ENCODE data around the gene ID3. TPM values are rescaled to one million over a fixed set of nuclear protein-coding genes. Genes with fewer than 3 reads are reported as not detected.

The ID3 gene
- total RNA-seq, 1 donor from 2014 or later = 86.9 TPM

DNA sequence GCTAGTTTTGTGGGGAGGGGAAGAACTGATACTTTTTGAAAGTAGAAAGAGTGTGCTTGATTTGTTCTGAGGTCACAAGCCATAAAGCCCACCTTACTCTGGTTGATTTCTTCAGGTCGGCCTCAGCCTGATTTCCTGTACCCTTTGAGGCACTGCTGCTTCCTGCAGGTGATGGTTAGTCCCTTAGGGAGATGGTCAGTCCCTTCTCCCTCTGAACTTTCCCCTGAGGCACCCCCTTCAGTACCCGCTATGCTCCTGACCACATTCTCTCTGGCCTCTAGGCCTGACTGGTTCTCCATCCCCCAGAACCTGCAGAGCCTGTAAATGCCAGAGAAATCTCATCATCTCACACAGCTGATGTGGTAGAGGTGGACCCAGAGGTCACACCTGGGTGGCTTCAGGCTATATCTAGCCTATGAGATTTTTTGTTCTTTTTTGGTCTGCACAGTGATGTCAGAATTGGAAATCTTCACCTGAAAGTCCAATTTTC, 15.0 kb upstream of the ID3 start:
- DNase-seq (ENCODE audit: extremely low spot score, unreplicated experiment) = no peak
- TF ChIP-seq, protein P1, sequence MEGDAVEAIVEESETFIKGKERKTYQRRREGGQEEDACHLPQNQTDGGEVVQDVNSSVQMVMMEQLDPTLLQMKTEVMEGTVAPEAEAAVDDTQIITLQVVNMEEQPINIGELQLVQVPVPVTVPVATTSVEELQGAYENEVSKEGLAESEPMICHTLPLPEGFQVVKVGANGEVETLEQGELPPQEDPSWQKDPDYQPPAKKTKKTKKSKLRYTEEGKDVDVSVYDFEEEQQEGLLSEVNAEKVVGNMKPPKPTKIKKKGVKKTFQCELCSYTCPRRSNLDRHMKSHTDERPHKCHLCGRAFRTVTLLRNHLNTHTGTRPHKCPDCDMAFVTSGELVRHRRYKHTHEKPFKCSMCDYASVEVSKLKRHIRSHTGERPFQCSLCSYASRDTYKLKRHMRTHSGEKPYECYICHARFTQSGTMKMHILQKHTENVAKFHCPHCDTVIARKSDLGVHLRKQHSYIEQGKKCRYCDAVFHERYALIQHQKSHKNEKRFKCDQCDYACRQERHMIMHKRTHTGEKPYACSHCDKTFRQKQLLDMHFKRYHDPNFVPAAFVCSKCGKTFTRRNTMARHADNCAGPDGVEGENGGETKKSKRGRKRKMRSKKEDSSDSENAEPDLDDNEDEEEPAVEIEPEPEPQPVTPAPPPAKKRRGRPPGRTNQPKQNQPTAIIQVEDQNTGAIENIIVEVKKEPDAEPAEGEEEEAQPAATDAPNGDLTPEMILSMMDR (IDR thresholded peaks at IDR 0.05) = no peak
- Mint-ChIP-seq H3K27ac (ENCODE audit: unreplicated experiment) (no peak overlapping the region), H3K4me3 (ENCODE audit: unreplicated experiment) (no peak overlapping the region), H3K36me3 (ENCODE audit: unreplicated experiment) (peaks cover 2% of the 10 kb centered on the region), H3K9me3 (ENCODE audit: unreplicated experiment) (peaks cover 6% of the 10 kb centered on the region), H3K4me1 (ENCODE audit: unreplicated experiment) (peaks cover 47% of the 10 kb centered on the region), H3K27me3 (ENCODE audit: unreplicated experiment) (no peaks in the 10 kb centered on the region)

DNA sequence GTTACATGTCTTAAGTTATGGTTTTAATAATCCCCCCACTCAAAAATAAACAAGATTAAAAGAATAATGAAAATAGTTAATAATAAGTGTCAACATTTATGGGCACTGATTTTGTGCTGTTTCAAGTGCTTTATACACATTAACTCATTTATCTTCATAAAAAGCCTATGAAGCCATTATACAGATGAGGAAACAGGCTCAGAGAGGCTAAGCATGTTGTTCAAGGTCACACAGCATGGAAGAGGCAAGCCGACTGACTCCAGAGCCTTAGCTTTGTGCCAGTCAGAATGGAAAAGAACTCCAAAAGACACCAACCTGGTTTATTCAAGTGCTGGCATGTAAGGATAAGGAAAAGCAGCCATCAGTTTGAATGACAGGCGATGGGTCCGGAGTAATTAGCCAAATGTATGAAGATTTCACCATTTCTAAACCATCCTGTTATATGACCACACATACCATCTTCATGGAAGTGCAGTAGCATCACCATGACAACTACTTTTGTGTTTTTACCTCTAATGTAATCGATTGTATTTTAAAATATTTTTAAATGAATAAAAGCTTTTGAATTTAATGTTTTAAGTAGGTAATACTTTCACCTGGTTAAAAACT, 14.4 kb upstream of the ID3 start:
- Mint-ChIP-seq H3K27me3 (ENCODE audit: unreplicated experiment) (no peaks in the 10 kb centered on the region), H3K4me3 (ENCODE audit: unreplicated experiment) (no peak overlapping the region), H3K27ac (ENCODE audit: unreplicated experiment) (no peak overlapping the region), H3K9me3 (ENCODE audit: unreplicated experiment) (peaks cover 6% of the 10 kb centered on the region), H3K4me1 (ENCODE audit: unreplicated experiment) (peaks cover 49% of the 10 kb centered on the region), H3K36me3 (ENCODE audit: unreplicated experiment) (peaks cover 2% of the 10 kb centered on the region)
- TF ChIP-seq, protein P1 (IDR thresholded peaks at IDR 0.05) = no peak
- DNase-seq (ENCODE audit: extremely low spot score, unreplicated experiment) = no peak

DNA sequence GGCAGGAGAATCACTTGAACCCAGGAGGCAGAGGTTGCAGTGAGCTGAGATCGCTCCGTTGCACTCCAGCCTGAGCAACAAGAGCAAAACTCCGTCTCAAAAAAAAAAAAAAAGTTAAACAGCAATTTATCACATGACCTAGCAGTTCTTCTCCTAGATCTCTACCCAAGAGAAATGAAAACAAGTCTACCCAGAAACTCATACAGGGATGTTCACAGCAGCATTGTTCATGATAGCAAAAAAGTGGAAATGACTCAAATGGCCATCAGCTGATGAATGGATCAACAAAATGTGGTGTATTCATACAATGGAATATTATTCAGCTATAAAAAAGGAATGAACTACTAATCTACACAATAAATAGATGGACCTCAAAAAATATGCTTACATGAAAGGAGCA, 12.2 kb upstream of the ID3 start:
- peaks cover 6% of the 10 kb centered on the region for H3K9me3 Mint-ChIP-seq (ENCODE audit: unreplicated experiment)
- peaks cover 37% of the 10 kb centered on the region for H3K4me1 Mint-ChIP-seq (ENCODE audit: unreplicated experiment)

DNA sequence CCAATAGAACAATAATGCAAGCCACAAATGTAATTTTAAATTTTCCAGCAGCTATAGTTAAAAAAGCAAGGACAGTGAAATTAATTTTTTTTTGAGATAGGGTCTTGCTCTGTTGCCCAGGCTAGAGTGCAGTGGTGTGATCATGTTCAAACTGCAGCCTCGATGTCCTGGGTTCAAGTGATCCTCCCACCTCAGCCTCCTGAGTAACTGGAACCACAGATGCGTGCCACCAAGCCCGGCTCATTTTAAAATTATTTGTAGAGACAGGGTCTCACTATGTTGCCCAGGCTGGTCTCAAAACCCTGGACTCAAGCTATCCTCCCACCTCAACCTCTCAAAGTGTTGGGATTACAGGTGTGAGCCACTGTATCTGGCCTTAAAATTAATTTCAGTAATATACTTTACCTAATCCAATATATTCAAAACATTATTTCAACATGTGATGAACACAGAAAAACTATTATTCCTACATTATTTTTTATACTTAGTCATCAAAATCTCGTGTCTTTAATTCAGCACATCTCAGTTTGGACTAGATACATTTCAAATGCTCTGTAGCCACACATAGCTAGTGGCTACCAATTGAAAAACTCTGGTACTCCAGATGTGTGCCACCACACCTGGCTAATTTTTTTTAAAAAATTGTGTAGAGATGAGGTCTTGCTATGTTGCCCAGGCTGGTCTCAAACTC, 10.8 kb upstream of the ID3 start:
- no peak for DNase-seq (ENCODE audit: extremely low spot score, unreplicated experiment)
- TF ChIP-seq, protein P1 (IDR thresholded peaks at IDR 0.05) = no peak
- no peaks in the 10 kb centered on the region for H3K27me3 Mint-ChIP-seq (ENCODE audit: unreplicated experiment)
- no peak overlapping the region for H3K4me3 Mint-ChIP-seq (ENCODE audit: unreplicated experiment)
- H3K4me1 Mint-ChIP-seq (ENCODE audit: unreplicated experiment) = peaks cover 31% of the 10 kb centered on the region
- H3K27ac Mint-ChIP-seq (ENCODE audit: unreplicated experiment) = no peak overlapping the region
- peaks cover 1% of the 10 kb centered on the region for H3K36me3 Mint-ChIP-seq (ENCODE audit: unreplicated experiment)
- H3K9me3 Mint-ChIP-seq (ENCODE audit: unreplicated experiment) = peaks cover 5% of the 10 kb centered on the region

More for the DNA sequence above, 12.2 kb upstream of the ID3 start:
- H3K27ac Mint-ChIP-seq (ENCODE audit: unreplicated experiment) = no peak overlapping the region
- no peaks in the 10 kb centered on the region for H3K27me3 Mint-ChIP-seq (ENCODE audit: unreplicated experiment)
- H3K4me3 Mint-ChIP-seq (ENCODE audit: unreplicated experiment) = no peak overlapping the region
- peaks cover 2% of the 10 kb centered on the region for H3K36me3 Mint-ChIP-seq (ENCODE audit: unreplicated experiment)
- no peak for DNase-seq (ENCODE audit: extremely low spot score, unreplicated experiment)
- TF ChIP-seq, protein P1 (IDR thresholded peaks at IDR 0.05) = no peak

DNA sequence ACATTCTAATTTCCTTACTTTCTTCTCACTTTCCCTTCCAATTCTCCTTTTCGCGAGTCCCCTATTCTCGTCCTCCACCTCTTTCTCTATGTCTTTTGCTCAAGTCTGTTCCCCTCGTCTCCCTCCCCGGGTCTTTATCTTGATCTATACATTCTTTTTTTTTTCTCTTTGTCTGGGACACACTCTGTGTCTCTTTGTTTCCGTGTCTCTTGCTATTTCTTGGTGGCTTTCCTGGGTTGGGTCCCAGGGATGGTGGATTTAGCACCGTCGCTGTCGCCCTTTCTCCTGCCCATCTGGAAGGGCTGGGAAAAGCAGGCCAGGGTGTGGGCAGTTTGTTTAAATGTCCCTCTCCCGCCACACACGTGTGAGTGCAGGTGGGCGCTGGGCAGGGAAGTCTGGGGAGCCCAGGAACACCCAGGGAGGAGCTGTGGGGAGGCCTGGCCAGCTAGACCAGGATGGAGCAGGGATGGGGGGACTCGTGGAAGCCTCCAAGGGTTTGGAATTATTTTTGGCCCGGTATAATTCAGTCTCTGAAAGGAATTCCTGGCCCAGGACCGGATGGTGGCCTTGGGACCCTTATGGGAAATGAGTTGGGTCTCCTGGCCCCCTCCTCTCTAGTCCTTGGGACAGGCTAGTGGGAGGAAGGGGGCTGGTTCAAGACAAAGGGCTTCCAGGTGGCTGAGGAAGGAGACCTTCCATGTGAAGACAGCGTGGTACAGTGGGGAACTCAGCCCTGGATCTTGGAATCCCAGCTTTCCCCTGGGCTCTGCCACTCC, 9.5 kb upstream of the ID3 start:
- no peak for DNase-seq (ENCODE audit: extremely low spot score, unreplicated experiment)
- Mint-ChIP-seq H3K27me3 (ENCODE audit: unreplicated experiment) (no peaks in the 10 kb centered on the region), H3K27ac (ENCODE audit: unreplicated experiment) (peak overlapping the region; percentile 93), H3K4me3 (ENCODE audit: unreplicated experiment) (peak overlapping the region; percentile 79), H3K9me3 (ENCODE audit: unreplicated experiment) (no peaks in the 10 kb centered on the region), H3K4me1 (ENCODE audit: unreplicated experiment) (peaks cover 39% of the 10 kb centered on the region), H3K36me3 (ENCODE audit: unreplicated experiment) (no peaks in the 10 kb centered on the region)
- TF ChIP-seq, protein P1 (IDR thresholded peaks at IDR 0.05) = no peak
